GM21423 (cell line): Measurements from ENCODE around the gene AP1G2.

ENCODE experiments used
- ATAC-seq: cut with Tn5 transposase; IDR thresholded peaks from one replicate; pipeline ENCODE4 v1.9.1; 2021; ENCODE audit warnings: mild to moderate bottlenecking, moderate library complexity; ENCODE audit not compliant: unreplicated experiment

AP1G2 gene

GRCh38 chr14:23572524-23572828 is 4.9 kb upstream of the AP1G2 start:
- ATAC-seq = no peak

- no peak for ATAC-seq
These were observed 4.3 kb upstream of the AP1G2 start for GRCh38 chr14:23571701-23572523.

- ATAC-seq = no peak
These were observed 3.4 kb upstream of the AP1G2 start for GRCh38 chr14:23570806-23571483.

- ATAC-seq = no peak
These were observed 2.0 kb upstream of the AP1G2 start for GRCh38 chr14:23569443-23570151.

DNA sequence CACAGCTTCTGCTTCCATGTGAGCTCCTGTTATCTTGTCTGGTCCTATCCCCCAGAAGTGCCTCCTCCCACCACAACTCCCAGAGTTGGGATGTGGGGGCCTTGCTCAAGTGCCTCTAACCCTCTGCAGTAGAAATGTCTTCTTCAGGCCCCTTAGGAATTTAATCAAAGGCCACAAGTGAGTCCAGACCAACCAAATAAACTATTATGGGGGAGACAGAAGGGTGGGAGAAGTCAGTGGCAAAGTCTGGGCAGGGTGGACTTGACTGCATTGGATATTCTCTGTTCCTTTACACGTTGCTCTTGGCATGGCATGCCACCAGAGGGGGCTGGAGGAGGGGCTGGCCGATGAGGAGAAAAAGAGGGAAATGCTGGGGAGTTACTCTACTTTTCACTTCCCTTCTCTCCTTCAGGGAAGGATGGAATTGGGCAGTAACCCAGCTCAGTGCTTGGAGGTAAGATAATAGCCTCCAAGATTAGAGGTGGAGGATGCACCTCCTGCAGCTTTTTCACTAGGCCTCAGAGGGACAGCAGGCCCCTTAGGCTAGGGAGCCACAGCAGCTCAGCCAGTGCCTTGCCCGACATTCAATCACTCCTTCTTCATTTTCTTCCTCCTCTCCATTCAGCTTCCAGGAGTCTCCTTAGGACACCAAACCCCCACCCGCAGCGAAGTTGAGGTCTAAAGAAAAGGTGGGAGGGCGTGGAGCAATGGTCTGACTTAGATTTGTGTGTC is 1.2 kb upstream of the AP1G2 start:
- ATAC-seq = no peak

DNA sequence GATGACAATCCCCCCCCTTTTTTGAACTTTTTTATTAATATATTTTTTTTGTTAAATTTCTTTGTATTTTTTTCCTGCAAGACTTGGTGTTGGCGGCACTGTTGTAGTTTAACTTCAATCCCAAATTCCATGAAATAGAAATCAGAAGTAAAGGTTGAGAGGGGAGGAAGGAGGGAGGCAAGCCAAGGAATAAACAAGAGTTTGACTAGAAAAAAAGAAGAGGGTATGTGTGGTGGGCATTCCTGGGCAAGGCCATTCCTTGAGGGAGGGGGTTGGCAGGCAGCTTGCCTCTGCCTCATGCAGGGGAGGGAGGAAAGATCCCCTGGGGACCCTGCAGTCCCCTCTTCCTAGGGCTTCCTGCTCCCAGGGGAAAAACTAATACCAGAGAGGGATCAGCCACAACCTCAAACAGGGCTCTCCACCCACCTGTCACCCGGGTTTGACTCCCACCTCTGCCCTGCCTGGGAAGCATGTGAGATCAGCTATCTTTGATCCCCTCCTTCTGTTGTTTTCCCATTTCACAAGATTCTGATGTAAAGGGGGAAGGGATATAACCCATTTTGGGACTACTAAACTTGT is 519 bp upstream of the AP1G2 start:
- ATAC-seq = no peak

- ATAC-seq = peak; percentile 6
These were observed 809 bp downstream of the AP1G2 start for GRCh38 chr14:23566778-23567185.

DNA sequence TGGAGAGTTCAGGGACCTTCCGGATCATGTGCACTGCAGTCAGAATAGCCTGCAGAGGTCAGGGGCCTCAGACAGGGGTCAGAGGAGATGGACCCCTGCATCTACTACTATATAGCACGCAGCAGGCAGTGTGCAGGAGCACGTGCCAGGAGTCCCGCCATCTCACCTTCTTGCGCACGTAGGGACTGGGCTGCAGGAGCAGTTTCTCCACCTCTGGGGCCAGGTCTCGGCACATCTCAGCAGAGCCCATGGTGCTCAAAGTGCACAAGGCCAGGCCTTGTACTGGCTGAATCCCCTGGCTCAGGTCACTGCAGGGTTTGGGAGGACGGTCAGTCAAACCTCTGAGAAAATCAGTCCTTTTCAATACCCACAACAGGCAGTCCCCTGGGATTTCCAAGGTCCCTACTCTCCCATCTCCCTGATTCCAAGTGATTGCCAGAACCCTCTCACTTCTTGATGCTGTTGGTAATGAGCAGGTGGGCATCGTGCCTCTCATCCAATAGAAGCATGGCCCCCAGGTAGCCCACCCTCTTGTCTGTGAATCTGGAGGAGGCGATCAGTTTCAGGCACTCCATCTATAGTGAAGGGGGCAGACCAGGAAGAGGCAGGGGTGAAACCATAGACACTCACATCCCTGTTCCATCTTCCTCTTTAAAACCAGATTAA is 1.3 kb downstream of the AP1G2 start:
- ATAC-seq = no peak

GRCh38 chr14:23565626-23566025 is 2.0 kb downstream of the AP1G2 start:
- ATAC-seq = no peak

- ATAC-seq = no peak
These were observed 2.7 kb downstream of the AP1G2 start for GRCh38 chr14:23564876-23565275.

DNA sequence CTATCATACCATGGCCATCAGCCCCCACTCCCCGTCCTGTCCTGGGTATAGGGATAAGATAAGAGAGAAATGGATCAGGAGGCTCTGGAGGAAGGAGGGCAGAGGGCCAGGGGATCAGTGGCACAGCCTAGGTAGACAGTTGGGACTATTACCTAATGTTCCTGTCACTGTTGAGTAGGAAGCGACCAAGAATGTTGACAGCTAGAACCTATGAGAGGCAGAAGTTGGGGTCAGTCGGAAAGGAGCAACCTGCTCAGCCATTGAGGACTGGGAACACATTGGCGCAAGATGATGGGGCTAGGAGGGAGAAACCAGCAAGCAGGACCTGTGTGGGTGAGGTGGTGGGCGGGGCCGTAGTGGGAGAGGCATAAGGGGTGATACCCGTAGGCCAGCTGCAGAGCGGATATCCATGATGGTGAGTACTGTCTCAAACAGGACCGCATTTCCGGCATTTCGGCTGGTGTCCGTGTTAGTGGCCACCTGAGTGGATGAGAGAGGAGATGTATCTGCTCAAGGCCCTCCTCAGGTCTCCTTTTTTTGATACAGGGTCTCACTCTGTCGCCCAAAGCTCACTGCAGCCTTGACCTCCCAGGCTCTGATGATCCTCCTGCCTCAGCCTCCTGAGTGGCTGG is 3.3 kb downstream of the AP1G2 start:
- no peak for ATAC-seq

DNA sequence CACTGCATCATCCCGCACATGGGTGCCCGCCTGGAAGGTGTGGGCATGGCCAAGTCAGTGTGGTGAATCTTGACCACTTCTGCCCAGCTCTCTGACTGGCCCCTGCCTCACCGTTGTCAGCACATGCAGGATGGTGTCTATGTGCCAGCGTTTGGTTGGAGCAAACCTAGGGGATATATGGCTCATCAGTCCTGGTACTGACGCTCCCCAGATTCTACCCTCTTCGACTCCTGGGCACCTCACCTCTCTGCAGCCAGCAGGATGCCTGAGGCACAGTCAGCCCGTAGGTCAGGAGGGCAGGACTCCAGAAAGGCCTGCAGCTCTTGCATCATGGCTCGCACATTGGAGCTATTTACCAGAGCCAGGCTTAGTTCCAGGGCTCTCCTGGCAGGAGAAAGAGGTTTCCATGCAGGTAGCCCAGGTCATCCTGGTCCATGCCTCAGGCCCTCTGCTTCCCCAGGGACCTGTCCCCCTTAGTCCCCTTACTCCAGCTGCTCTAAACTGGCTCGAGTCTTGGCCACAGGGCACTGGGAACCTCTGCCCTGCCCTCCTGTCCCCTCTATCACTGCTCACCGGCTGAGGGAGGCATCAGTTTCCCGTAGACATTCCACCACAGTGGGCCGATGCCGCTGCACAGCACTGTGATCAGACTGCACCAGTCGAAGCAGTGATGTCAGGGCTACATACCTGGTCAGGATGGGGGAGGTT is 4.0 kb downstream of the AP1G2 start:
- no peak for ATAC-seq

DNA sequence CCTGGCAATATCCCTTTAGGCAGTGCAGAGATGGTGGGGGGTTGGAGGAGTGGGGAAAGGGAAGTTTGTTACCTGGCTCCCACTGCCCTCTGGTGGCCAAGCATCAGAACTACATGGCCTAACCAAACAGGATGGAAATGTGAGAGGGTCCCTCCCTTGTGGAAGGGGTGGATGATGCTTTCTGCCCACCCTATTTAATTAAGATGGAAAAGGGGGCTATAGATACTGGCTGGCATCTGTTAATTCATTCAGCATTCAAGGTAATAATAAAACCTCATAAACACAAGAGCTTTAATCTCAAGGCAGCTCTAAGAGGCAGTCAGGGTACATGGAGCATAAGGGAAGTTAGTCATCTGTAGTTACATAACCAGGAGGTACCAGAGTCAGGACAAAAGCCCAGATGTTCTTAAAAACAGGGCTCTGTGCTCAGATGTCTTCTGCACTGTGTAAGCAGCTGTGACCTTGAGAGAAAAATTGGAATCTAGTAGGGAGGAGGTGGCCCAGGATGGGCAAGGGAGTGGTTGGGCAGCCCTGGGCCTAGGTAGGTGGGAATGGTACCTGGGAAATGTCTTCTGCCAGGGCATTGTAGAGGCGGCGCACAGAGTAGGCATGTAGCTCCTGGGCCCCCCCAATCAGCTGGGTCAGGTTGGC is 4.6 kb downstream of the AP1G2 start:
- ATAC-seq = no peak

GRCh38 chr14:23561873-23562821 is 5.4 kb downstream of the AP1G2 start:
- no peak for ATAC-seq

DNA sequence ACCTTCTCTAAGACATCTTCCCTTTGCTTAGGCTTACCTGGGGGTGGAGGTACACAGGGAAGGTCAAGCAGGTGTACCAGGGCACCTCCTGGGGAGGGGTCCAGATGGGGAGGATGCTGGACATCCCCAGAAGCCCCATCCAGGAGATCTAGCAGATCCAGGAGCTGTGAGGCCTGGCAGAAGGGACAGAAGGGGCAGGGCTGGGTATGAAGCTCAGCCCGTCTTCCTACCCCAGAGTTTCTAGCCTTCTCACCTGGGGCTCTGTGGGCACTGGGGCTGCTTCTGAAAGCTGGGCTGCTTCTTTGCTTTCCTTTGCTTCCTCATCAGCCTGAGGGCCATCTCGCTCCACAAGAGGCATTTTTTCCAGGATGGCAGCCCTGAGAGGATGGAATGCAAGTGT is 6.3 kb downstream of the AP1G2 start:
- no peak for ATAC-seq

- ATAC-seq = no peak
These were observed 7.6 kb downstream of the AP1G2 start for GRCh38 chr14:23559926-23560520.
